Vagina (tissue), 2 donors: Measurements from ENCODE around the gene RUVBL1.

Experiments
- POLR2A ChIP-seq, 2 donors: fragments of 450-650 bp; IDR thresholded peaks; one replicate each; pipeline ENCODE4 v1.6.1; 2017; ENCODE audit warnings: antibody characterized with exemption in 2 of 2, mild to moderate bottlenecking in 2 of 2, moderate library complexity in 2 of 2
- POLR2AphosphoS5 ChIP-seq, 2 donors: sonication (generic); formaldehyde crosslinking; IDR thresholded peaks; one replicate each; pipeline ENCODE4 v1.9.0; 2017; ENCODE audit warnings: antibody characterized with exemption in 2 of 2, mild to moderate bottlenecking in 2 of 2, low read depth in 1 of 2; ENCODE audit not compliant: insufficient read depth in 1 of 2
- TF ChIP-seq, protein P1 (sequence below), 3 experiments: fragments of 450-650 bp in 2 of 3; fragments of 200-600 bp in 1 of 3; sonication (generic) in 1 of 3; IDR thresholded peaks; one replicate each; pipeline ENCODE4 v1.5.1; 2017 to 2019; ENCODE audit warnings: antibody characterized with exemption in 3 of 3, mild to moderate bottlenecking in 2 of 3, moderate library complexity in 2 of 3

DNA sequence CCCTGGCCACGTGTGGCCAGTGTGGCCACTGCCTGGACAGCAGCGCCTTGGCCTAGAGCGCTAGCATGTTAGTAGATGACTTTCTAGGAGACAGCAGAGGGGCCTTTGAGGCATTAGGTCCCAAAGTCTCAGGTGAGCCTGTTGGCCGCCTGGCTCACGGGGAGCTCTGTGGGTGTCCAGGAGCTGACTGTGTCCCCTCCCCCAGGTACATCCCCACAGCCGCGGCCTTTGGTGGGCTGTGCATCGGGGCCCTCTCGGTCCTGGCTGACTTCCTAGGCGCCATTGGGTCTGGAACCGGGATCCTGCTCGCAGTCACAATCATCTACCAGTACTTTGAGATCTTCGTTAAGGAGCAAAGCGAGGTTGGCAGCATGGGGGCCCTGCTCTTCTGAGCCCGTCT, 54.3 kb downstream of the RUVBL1 start:
- TF ChIP-seq, protein P1, sequence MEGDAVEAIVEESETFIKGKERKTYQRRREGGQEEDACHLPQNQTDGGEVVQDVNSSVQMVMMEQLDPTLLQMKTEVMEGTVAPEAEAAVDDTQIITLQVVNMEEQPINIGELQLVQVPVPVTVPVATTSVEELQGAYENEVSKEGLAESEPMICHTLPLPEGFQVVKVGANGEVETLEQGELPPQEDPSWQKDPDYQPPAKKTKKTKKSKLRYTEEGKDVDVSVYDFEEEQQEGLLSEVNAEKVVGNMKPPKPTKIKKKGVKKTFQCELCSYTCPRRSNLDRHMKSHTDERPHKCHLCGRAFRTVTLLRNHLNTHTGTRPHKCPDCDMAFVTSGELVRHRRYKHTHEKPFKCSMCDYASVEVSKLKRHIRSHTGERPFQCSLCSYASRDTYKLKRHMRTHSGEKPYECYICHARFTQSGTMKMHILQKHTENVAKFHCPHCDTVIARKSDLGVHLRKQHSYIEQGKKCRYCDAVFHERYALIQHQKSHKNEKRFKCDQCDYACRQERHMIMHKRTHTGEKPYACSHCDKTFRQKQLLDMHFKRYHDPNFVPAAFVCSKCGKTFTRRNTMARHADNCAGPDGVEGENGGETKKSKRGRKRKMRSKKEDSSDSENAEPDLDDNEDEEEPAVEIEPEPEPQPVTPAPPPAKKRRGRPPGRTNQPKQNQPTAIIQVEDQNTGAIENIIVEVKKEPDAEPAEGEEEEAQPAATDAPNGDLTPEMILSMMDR (IDR thresholded peaks at IDR 0.05), result no peak
- TF ChIP-seq POLR2AphosphoS5 (IDR thresholded peaks at IDR 0.05; ENCODE audit: insufficient read depth in 1 of 2, low read depth in 1 of 2) (no peak), POLR2A (IDR thresholded peaks at IDR 0.05) (no peak)
